Neural progenitor cell (in vitro differentiated cells): ENCODE data around the gene SYTL2.

ENCODE experiments used
- CTCF ChIP-seq: fragments of 200-600 bp; sonication (generic); IDR thresholded peaks from 2 replicates; pipeline ENCODE4 v1.5.1; 2017; ENCODE audit warnings: antibody characterized with exemption, mild to moderate bottlenecking
- EZH2 ChIP-seq: fragments of 200-600 bp; sonication (generic); IDR thresholded peaks from 2 replicates; pipeline ENCODE4 v1.6.1; 2017; ENCODE audit warnings: antibody characterized with exemption, mild to moderate bottlenecking, moderate library complexity

- no peak for TF ChIP-seq CTCF
- no peak for TF ChIP-seq EZH2
Observed at GRCh38 chr11:85809191-85809590, 1.8 kb downstream of the SYTL2 start.
